Islet of Langerhans (tissue), 1 donor: ENCODE data around the gene PDPK1.
"Not testable (repeated sequence)": the region's sequence is repeated elsewhere in the genome, so short reads cannot be mapped to it uniquely, and the experiment has no call there.

Experiments
- FAIRE-seq: peaks from one replicate; lab custom pipeline; 2011; peaks lifted over from hg19 to GRCh38; lab: Jason Lieb, UNC

The PDPK1 gene

GRCh38 chr16:2541409-2541808 is 3.6 kb downstream of the PDPK1 start:
- FAIRE-seq, result not testable (repeated sequence)

- not testable (repeated sequence) for FAIRE-seq
Observed at GRCh38 chr16:2543771-2544170, 6.0 kb downstream of the PDPK1 start.

- not testable (repeated sequence) for FAIRE-seq
Observed at GRCh38 chr16:2550283-2550878, 12.6 kb downstream of the PDPK1 start.

- FAIRE-seq, result not testable (repeated sequence)
Observed at GRCh38 chr16:2551420-2551889, 13.6 kb downstream of the PDPK1 start.

- not testable (repeated sequence) for FAIRE-seq
Observed at GRCh38 chr16:2554709-2555425, 17.0 kb downstream of the PDPK1 start.

DNA sequence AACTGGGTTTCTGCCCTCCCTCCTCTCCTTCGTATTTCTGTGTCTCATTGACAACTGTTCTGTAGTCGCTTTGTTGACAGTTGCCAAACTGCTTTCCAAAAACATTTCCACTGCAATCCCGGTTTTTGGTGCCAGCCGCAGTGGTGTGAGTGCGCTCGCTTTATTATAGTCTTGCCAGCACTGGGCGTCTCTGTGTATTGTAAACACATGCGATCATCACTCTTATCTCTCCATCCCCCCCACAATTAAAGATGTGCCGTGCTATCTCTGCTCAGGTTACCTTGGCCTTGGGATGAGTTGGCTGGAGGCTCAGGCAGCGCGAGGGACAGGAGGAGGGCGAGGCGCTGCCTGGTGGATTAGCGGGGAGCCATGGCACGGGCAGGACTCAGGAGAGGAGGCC is 19.3 kb downstream of the PDPK1 start:
- FAIRE-seq, result not testable (repeated sequence)

DNA sequence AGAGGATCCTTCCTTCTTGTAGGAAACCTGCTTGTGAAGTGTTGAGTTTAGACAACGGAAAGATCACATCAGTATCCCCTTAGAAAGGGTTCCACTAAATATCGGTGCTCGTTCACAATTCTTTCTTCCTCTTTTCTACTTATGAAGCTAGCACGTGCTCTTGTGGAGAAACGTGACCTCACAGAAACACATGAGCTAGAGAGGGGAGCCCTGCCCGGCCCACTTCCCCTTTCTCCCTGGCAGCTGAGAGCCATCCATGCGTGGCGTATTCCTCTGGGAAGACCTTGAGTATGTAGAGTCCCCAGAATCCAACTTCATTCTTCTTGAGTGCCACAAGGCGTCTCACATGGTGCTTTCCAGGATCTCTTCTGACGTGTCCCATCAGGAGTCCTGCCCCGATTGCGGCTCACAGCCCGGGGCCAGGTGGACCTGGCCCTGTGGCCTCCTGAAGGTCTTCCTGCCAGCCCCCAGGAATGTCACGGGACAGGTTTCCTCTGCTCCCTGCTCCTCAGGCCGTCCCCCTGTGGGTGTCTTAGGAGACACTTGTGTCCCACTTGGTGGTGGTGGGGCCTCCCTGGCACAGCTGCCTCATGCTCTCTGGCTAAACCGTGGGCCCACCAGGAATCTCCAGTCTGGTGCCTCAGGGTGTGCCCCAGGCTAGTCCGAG is 22.4 kb downstream of the PDPK1 start:
- FAIRE-seq, result not testable (repeated sequence)

DNA sequence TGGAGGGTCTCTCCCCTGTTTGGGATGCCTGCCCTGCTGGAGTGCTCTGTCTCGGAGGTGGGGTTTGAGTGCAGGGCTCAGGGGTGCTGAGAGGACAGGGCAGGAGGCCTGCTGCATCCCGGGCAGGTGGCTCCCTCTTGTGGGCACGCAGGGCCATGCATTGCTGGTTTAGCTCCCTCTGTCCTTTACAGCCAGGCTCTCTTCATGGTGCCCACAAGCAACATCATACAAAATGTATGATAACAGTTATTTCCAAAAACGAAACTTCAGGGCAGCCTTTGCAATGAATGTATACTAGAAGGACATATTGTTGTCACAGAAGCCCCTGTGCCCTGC is 22.9 kb downstream of the PDPK1 start:
- not testable (repeated sequence) for FAIRE-seq

DNA sequence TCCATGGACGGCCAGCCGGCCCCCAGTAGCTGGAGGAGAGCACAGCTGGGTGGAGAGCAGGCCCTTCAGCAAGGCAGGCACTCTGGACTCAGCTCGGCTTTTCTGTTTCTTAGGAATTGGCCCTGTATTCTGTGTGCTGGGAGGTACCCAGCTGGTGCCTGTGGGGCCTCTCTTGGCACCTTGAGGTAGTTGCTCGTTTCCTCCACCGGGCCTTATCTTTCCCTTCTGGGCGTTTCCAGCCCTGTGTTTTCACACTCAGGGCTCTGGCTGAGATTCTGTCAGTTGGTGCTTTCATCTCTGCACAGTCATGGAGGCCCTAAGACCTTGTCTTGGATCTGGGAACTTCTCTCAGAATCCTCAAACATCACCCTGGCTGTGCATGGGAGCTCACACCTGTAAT is 29.7 kb downstream of the PDPK1 start:
- FAIRE-seq, result not testable (repeated sequence)

DNA sequence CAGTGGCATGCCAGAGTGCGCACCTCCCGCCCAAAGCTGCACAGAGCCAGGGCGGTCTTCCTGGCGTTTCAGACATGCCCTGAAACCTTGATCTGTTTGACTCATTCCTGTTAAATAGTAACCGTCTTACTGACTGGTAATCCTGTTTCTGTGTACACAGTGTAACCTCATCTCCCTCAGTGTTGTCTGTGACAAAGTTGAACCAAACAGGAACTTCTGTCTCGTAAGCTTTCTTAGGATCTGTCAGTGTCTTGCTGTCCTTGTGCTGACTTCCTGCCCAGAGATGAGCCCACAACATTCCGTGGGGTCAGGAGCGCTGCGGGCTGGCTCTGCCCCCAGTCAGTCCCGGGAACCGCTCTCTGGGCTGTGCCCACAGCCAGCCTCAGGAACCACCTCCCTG is 30.8 kb downstream of the PDPK1 start:
- not testable (repeated sequence) for FAIRE-seq

- not testable (repeated sequence) for FAIRE-seq
Observed at GRCh38 chr16:2572704-2573103, 34.9 kb downstream of the PDPK1 start.

- not testable (repeated sequence) for FAIRE-seq
Observed at GRCh38 chr16:2575839-2576238, 38.0 kb downstream of the PDPK1 start.

DNA sequence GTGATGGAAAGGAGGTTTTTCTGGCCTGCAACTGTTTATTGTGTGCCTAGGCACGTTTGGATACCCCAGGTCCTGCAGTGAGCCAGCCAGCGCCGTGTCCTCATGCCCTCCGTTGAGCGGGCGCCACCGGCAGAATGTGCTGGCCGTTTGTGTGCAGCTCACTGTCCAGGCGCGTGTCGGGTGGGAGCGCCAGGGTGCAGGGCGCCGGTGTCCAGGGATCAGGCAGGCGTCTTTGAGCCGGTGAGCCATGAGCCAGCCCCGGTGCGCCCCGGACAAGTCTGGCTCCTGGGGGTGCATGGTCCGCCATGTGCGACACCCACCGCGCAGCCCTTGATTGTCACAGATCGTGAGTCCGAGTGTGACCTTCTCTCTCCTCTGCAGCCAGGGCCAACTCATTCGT is 39.2 kb downstream of the PDPK1 start:
- FAIRE-seq, result not testable (repeated sequence)

- not testable (repeated sequence) for FAIRE-seq
Observed at GRCh38 chr16:2578905-2579304, 41.1 kb downstream of the PDPK1 start.

DNA sequence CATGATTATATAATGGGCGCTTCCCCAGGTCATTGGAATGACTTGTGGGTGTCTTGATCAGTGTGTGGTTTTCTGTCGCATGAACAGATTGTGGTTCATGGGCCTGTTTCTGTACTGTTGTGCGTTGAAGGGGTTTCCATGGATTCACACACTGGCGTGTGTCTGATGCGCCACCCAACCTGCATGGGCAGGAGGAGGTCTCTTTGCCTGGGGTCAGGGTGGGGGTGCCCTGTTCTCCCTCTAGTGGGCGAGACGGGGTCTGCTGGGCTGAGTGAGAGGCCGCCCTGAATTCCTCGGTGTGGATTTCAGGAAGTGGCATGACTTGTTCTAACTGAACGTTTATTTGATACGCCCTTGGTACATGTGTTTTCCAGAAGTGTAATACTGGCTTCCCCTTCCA is 42.3 kb downstream of the PDPK1 start:
- FAIRE-seq, result not testable (repeated sequence)

DNA sequence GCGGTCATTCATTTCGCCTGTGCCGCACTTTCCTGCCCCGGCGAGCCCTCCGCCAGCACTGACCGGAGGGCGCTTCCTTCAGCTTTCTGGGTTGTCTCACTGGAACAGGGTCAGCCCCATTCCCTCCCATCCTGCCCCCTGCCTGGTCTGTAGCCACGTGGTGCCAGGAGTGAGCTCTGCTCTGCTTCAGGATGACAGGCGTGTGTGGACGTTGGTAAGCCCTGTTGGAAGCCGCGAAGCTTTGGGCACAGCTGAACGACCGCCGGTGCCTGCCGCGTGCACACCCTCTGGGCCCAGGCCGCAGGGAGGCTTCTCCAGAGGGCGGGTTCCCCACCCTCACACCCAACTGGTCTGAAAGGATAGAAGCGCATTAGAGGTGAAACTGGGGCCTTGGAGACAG is 43.0 kb downstream of the PDPK1 start:
- FAIRE-seq, result not testable (repeated sequence)

DNA sequence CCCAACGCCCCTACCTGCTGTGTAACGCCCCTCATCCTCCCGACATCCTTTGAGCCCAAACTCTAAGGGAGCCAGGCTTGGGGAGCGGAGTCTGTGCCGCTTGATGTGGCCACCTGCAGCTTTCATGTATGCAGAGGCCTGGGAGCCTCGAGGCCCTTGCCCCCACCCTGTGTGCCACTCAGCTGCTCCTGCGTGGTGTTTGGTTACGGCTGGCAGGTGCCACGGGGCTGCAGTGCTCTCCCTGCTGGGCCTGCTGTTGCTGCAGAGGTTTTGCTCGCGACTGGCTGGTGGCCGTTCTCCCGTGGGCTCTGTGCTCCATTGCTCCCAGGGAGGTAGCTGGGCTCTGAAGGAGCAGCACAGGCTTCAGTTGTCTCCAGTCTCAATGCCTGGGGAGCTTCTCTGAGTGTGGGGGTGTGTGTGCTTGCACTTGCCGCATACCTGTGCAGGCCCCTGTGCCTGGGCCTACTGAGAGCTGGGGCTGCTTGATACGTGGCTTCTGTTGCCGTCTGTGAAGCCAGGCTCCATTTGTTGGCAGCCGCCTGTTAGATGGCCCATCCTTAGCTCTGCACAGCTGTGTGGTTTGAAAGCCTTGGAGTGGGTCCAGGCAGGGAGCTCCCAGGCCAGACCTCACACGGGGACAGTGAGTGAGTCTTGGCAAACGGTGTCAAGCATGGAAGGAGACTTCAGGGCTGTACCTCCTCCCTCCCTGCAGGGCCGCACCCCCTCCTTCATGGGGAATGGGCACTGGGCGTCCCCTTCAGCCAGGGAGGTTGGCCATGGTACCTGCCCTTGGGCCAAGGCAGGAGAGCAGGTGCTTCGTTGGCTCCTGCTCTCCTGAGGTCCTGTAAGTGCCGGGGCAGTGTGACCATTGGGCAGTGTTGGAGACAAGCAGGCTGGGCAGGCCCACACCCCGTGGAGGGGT is 47.2 kb downstream of the PDPK1 start:
- no peak for FAIRE-seq

GRCh38 chr16:2585651-2586081 is 47.8 kb downstream of the PDPK1 start:
- FAIRE-seq, result no peak

DNA sequence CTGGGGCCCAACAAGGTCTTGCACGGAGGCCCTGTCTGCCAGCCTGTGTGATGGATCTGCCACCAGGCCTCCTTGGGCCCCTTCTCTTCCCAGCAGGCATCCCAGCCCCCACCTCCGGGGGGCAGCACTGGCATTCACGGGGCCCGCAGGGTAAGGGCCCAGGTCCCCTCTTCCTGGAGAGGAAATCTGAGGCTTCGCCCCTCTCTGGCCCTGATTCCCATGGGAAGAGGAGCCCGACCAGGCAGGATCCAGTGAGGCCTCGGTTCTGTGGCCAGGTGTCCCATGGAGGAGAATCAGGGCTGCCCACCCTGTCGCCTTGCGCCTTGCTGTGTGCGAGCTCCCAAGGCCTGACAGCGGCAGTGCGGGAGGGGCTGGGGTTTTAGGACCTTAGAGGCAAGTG is 48.4 kb downstream of the PDPK1 start:
- no peak for FAIRE-seq

DNA sequence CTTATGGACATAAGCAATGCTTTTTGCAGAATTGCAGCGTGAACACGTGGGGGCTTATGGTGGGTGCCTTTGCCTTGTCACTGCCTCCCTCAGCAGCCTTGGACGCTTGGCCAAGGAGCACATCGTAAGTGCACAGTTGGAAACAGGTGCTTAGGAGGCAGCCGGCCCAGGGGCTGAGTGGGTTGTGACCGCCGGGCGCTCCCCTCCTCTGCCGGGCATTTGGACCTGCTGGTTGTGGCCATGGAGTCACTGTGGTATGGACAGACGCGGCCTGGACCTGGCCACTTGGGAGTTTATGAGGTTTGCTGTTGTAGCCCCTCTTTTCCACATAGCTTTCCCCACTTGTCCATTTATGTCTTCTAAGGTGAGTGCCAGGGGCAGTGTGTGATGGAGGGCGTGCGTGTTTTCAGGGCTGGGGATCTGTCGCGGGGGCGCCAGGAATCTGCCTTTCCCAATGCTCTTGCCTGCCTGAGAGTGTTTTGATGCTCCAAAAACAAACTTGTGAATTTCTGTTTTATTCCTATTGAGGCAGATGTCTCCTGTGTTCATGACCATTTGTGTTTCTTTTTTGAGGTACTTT is 49.2 kb downstream of the PDPK1 start:
- FAIRE-seq, result no peak

GRCh38 chr16:2587891-2588565 is 50.2 kb downstream of the PDPK1 start:
- FAIRE-seq, result no peak
